Hepatic stellate cell (primary cell): ENCODE measurements around the gene MAPK8IP2.
"Not testable (repeated sequence)": the region's sequence is repeated elsewhere in the genome, so short reads cannot be mapped to it uniquely, and the experiment has no call there.

Source experiments
- DNase-seq: peaks from one replicate; pipeline ENCODE4 v3.0.0; 2011; ENCODE audit warnings: low spot score

The MAPK8IP2 gene

DNA sequence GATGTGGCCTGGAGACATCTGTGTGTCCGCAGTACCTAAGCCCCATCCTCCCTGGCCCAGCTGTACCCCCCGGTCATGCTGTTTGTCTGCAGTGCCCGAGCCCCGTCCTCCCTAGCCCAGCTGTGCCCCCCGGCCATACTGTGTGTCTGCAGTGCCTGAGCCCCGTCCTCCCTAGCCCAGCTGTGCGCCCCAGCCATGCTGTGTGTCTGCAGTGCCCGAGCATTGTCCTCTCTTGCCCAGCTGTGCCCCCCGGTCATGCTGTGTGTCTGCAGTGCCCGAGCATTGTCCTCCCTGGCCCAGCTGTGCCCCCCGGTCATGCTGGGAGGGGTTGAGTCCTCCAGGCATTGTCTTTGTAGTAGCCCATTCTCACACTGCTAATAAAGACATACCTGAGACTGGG lies 35.0 kb downstream of the MAPK8IP2 start:
- no peak for DNase-seq

DNA sequence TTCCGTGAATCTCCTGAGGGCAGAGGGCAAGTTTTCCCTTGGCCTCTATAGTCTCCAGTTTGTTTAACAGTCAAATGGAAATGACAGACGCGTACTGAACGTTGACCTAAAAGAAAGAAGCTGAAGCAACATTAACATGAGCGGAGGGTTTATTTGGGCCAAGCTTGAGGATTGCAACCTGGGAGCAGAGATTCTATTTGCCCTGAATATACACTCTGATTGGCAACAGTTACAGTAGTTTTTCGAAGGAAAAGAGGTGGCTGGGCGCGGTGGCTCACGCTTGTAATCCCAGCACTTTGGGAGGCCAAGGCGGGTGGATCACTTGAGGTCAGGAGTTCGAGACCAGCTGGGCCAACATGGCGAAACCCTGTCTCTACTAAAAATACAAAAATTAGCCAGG lies 39.7 kb downstream of the MAPK8IP2 start:
- not testable (repeated sequence) for DNase-seq

DNA sequence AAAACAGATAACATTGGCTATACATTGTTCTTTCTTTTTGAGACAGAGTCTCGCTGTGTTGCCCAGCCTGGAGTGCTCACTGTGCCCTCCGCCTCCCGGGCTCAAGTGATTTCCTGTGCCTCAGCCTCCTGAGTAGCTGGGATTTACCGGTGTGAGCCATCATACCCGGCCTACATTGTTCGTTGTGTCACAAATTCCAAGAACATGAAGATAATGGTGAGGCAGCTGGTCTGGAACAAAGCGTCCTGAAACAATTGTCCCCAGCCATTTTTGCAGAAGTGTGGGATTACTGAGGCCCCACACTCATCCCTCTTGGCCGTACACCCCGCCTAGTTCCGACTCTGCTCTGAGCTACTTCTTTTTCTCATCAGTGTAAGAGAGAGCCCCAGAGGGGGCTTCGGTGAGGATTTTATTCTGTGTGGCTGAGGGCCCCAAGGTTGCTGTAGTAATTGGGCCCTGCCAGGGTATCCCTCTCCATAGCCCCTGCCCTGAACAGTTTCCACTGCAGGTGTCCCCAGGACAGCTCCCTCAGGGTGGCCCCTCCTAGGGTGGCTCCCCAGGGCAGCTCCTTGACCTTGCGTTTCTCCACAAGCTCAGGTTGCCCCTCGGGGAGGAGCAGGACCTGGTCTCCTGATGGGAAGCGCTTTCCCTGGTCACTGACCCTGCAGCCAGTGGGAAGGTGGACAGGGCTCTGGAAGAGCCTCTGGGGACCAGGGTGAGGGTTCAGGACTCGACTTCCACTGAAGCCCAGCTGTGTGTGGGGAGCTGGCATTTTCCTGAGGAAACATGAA lies 40.5 kb downstream of the MAPK8IP2 start:
- no peak for DNase-seq

DNA sequence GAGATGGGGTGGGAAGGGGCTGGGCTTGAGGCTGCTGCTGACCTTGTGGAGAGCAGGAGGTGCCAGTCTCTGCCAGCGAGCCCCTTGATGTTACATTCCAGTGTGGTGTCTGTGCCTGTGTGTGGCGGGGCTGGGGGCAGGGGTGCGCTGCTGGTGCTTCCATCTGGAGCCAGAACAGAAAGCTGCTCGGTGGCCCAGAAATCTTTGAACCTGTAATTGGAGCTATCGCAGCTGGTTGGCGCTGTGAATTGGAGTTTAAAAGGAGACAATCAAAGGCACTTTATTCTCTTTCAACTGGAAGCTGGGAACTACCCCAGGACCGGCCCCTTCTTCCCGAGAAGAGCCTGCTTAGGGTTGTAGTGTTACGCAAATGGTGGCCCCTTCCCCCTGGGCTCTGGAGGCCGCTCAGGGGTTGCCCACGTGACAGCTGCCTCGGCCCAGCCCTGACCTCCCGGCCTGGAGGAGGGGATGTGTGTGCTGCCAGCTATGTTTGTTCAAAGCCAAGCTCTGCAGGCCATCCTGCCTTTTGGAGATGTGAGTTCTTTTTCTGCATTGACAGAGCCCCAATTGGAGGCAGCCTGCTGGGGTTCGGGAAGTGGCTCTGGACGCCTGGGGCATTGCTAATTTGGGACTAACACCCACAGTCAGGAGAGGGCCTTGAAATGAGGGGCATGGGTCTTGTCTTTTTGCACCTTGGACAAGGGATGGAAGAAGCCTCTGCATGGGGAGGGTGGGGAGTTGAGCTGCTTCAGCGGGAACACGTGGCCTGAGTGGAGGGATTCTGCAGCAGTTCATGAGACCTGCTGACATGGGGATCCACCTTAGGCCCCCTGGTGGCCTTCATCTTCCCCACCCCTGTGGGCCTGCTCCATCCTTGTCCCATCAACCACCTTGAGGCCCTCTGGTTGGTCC lies 41.4 kb downstream of the MAPK8IP2 start:
- no peak for DNase-seq

DNA sequence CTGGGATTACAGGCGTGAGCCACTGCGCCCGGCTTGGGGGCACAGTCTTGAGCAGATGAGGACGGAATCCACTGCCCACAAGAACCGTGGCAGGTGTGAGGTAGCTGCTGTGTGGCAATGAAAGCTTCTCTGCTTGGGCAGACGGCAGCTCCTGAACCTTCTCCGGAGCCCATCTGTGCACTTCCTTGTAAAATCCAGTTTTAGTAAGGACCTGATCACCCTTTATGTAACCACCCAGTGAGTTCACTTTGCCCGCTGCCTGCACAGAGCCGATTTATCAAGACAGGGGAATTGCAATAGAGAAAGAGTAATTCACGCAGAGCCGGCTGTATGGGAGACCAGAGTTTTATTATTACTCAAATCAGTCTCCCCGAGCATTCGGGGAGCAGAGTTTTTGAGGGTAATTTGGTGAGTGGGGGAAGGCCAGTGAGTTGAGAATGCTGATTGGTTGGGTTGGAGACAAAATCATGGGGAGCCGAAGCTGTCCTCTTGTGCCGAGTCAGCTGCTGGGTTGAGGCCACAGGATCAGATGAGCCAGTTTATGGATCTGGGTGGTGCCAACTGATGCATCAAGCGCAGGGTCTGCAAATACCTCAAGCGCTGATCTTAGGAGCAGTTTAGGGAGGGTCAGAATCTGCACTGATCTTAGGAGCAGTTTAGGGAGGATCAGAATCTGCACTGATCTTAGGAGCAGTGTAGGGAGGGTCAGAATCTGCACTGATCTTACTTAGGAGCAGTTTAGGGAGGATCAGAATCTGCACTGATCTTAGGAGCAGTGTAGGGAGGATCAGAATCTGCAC lies 42.6 kb downstream of the MAPK8IP2 start:
- not testable (repeated sequence) for DNase-seq

DNA sequence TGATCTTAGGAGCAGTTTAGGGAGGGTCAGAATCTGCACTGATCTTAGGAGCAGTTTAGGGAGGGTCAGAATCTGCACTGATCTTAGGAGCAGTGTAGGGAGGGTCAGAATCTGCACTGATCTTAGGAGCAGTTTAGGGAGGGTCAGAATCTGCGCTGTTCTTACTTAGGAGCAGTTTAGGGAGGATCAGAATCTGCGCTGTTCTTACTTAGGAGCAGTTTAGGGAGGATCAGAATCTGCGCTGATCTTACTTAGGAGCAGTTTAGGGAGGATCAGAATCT lies 43.2 kb downstream of the MAPK8IP2 start:
- not testable (repeated sequence) for DNase-seq

DNA sequence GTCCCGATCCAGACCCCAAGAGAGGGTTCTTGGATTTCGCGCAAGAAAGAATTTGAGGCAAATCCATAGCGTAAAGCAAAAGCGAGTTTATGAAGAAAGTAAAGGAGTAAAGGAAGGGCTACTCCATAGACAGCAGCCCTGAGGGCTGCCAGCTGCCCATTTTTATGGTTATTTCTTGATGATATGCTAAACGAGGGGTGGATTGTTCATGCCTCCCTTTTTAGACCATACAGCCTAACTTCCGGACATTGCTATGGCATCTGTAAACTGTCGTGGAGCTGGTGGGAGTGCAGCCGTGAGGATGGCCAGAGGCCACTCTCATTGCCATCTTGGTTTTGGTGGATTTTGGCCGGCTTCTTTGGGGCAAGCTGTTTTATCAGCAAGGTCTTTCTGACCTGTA lies 52.7 kb downstream of the MAPK8IP2 start:
- DNase-seq, result no peak

DNA sequence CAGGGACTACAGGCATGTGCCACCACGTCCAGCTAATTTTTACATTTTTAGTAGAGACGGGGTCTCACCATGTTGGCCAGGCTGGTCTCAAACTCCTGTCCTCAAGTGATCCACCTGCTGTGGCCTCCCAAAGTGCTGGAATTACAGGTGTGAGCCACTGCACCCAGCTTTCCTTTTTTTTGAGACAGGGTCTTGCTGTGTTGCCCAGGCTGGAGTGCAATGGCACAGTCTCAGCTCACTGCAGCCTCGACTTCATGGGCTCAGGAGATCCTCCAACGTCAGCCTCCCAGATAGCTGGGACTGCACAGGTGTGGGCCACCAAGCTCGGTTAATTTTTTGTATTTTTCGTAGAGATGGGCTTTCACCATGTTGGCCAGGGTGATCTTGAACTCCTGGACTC lies 54.1 kb downstream of the MAPK8IP2 start:
- not testable (repeated sequence) for DNase-seq

DNA sequence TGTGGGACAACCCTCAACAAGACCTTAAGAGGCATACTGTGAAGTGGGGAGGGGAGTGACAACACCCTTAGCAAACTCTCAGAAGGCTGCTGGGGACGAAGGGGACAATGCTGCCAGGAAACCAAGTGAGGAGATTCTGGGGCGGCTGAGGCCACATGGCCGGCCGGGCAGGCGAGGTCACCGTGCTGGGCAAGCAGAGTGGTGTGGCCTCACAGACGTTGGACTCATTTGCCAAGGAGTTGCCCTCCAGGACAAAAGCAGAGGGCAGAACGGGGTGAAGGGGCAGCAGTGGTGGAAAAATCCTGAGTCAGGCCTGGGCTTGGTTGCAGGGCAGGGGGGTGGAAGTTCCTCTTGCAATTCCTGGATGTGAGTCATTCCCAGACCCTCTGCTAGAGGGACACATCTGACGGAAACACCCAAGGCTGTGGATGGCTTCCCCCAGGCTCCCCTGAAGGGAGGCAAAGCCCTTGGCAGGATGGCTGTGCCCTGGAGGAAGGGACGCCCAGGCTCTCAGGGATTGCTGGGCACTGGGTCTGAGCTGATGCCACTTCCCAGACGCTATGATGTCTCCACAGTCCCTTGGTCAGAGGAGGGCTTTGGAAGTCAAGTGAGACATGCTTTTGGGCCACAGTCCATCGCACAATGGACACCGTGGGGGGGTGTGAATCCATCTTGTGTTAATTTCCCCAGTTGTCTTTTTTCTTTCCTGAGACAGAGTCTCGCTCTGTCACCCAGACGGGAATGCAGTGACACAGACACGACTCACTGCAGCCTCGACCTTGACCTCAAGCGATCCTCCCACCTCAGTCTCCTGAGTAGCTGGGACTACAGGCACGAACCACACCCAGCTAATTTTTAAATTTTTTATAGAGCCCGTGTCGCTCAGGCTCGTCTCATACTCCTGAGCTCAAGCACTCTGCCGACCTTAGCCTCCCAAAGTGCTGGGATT lies 55.8 kb downstream of the MAPK8IP2 start:
- peak; percentile 51 for DNase-seq

DNA sequence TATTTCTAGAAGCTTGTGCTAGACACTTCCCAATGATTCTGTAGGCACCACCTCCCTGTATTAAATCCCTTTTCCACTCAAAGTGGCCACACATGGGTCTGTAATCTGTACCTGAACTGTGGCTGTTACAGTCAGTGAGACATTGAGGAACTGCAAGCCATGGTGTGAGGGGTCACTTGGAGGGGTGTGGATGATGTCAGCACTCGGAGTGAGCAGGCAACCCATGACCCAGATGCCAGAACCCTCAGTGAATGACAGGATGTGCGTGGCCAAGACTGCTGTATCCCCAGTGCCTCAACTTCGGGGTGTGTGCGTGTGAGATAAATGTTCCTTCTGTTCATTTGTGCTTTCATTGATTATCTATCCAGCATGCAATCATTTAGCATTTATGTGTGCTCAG lies 57.3 kb downstream of the MAPK8IP2 start:
- DNase-seq, result no peak

DNA sequence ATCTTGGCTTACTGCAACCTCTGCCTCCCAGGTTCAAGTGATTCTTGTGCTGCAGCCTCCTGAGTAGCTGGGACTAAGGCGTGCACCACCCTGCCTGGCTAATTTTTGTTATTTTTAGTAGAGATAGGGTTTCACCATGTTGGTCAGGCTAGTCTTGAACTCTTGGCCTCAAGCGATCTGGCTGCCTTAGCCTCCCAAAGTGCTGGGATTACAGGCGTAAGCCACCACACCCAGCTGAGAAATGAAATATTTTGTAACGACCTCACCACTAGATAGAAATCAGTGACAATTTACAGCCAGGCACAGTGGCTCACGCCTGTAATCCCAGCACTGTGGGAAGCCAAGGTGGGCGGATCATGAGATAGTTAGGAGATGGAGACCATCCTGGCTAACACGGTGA lies 59.1 kb downstream of the MAPK8IP2 start:
- not testable (repeated sequence) for DNase-seq

DNA sequence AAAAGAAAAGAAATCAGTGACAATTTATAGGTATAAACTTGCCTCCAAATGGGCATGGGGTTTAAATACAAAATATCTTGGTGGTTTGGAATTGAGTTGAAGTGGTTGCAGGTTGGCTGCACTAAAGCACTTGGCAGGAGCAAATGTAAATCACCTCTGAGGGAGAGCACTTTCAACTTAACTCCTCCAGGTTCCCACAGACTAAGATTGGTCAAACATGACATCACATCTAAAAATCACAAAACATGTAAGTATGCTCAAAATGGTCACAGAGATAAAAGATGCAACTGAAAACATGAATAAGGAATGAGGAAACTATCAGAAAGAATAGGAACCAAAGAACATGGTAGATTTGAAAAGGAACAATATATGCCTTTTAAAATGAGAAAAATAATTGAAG lies 59.7 kb downstream of the MAPK8IP2 start:
- DNase-seq, result no peak
